GM23248 (cell line): Measurements from ENCODE around the gene KCNK1.

ENCODE experiments used
- EZH2 ChIP-seq: fragments of 200-600 bp; sonication (generic); IDR thresholded peaks from 2 replicates; pipeline ENCODE4 v1.6.1; 2018; ENCODE audit warnings: antibody characterized with exemption, mild to moderate bottlenecking; ENCODE audit not compliant: insufficient read depth, poor library complexity, severe bottlenecking
- EZH2phosphoT487 ChIP-seq: fragments of 200-600 bp; sonication (generic); IDR thresholded peaks from 2 replicates; pipeline ENCODE4 v1.6.1; 2018; ENCODE audit warnings: antibody characterized with exemption, moderate library complexity, mild to moderate bottlenecking, low read depth; ENCODE audit not compliant: insufficient read depth

DNA sequence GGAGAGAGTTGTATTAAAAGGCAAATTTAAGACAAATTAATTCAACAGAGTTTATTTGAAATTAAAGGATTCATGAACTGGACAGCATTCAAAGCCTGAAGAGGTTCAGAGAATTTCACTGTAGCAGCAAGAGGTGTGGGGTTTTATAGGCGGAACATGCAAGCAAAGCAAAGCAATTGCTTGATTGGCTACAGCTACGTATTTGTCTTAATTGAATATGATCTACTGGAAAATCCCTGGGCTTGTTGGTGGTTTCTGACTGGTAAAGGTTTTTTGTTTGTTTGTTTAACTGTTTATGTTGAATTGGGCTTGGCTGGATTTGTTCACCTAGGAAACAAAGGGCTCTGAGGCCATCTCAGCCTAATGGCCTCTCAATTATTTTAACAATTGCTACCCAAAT, 61.5 kb downstream of the KCNK1 start:
- no peak for TF ChIP-seq EZH2phosphoT487
- TF ChIP-seq EZH2 = no peak
